Liver (tissue), 9 donors: Measurements from ENCODE around the gene ACLY. TPM values are rescaled to one million over a fixed set of nuclear protein-coding genes. Genes with fewer than 3 reads are reported as not detected.
A peak's percentile ranks its signal among the peaks of the same experiment; 100 is the strongest.

ENCODE experiments used
- DNase-seq: peaks from one replicate; pipeline ENCODE4 v3.0.0-alpha.2; 2017; ENCODE audit warnings: low spot score
- H3K27ac ChIP-seq, 2 donors: one replicate each; pipeline ENCODE4 v1.7.0; 2013; ENCODE audit warnings: inconsistent platforms in 2 of 2, low read length in 2 of 2, control low read depth in 1 of 2, low read depth in 1 of 2, mild to moderate bottlenecking in 1 of 2
- H3K27me3 ChIP-seq, 4 donors: one replicate each; pipeline versions ENCODE4 v1.6.1 to v1.7.0; 2013; ENCODE audit warnings: low read length in 3 of 4, inconsistent platforms in 1 of 4, mild to moderate bottlenecking in 1 of 4, moderate library complexity in 1 of 4; ENCODE audit not compliant: control insufficient read depth in 4 of 4, insufficient read depth in 4 of 4
- H3K36me3 ChIP-seq, 4 donors: one replicate each; pipeline versions ENCODE4 v1.6.1 to v1.7.0; 2013; ENCODE audit warnings: low read length in 3 of 4, mild to moderate bottlenecking in 3 of 4, low read depth in 1 of 4, moderate library complexity in 1 of 4; ENCODE audit not compliant: control insufficient read depth in 4 of 4, insufficient read depth in 3 of 4
- H3K4me1 ChIP-seq, 4 donors: one replicate each; pipeline versions ENCODE4 v1.6.1 to v1.7.0; 2013; ENCODE audit warnings: low read length in 3 of 4, mild to moderate bottlenecking in 3 of 4, moderate library complexity in 1 of 4; ENCODE audit not compliant: control insufficient read depth in 4 of 4, insufficient read depth in 4 of 4
- H3K4me3 ChIP-seq, 3 donors: one replicate each; pipeline versions ENCODE4 v1.6.1 to v1.7.0; 2013; ENCODE audit warnings: low read length in 3 of 3, control low read depth in 1 of 3, low read depth in 1 of 3, mild to moderate bottlenecking in 1 of 3
- H3K9ac ChIP-seq, 2 donors: one replicate each; pipeline ENCODE4 v1.7.0; 2013; ENCODE audit warnings: low read length in 2 of 2, mild to moderate bottlenecking in 2 of 2, moderate library complexity in 2 of 2, control low read depth in 1 of 2, low read depth in 1 of 2
- H3K9me3 ChIP-seq, 4 donors: one replicate each; pipeline versions ENCODE4 v1.6.1 to v1.7.0; 2013; ENCODE audit warnings: low read length in 3 of 4; ENCODE audit not compliant: control insufficient read depth in 4 of 4
- FOXA2 ChIP-seq: IDR thresholded peaks from 2 replicates; pipeline ENCODE4 v1.6.1; 2016; ENCODE audit warnings: antibody characterized with exemption
- HNF4A ChIP-seq, 2 donors: conservative IDR thresholded peaks; 2 replicates each; pipeline ENCODE4 v1.6.1; 2016; ENCODE audit warnings: antibody characterized with exemption in 2 of 2, mild to moderate bottlenecking in 2 of 2
- JUND ChIP-seq, 2 donors: IDR thresholded peaks; 2 replicates each; pipeline ENCODE4 v1.6.1; 2016; ENCODE audit warnings: antibody characterized with exemption in 2 of 2
- NR2F2 ChIP-seq: IDR thresholded peaks from 2 replicates; pipeline ENCODE4 v1.6.1; 2016; ENCODE audit warnings: antibody characterized with exemption
- RAD21 ChIP-seq, 2 donors: IDR thresholded peaks; 2 replicates each; pipeline ENCODE4 v1.6.1; 2016; ENCODE audit warnings: antibody characterized with exemption in 2 of 2, mild to moderate bottlenecking in 2 of 2
- RXRA ChIP-seq, 2 donors: IDR thresholded peaks; 2 replicates each; pipeline ENCODE4 v1.6.1; 2017 to 2018; ENCODE audit warnings: antibody characterized with exemption in 2 of 2, mild to moderate bottlenecking in 1 of 2
- SP1 ChIP-seq: IDR thresholded peaks from 2 replicates; pipeline ENCODE4 v1.6.1; 2018; ENCODE audit warnings: antibody characterized with exemption, mild to moderate bottlenecking
- TAF1 ChIP-seq: conservative IDR thresholded peaks from 2 replicates; pipeline ENCODE4 v1.6.1; 2016; ENCODE audit warnings: antibody characterized with exemption, mild to moderate bottlenecking
- YY1 ChIP-seq: IDR thresholded peaks from 2 replicates; pipeline ENCODE4 v1.6.1; 2016; ENCODE audit warnings: antibody characterized with exemption, mild to moderate bottlenecking
- WGBS: extraction: QIAGEN DNeasy Blood & Tissue Kit; methylation state at CpG from one replicate; pipeline ENCODE4 v1.1.7; 2013; 5-methylcytosine and 5-hydroxymethylcytosine counted together
- polyA plus RNA-seq, 2 donors: library from polyadenylated mRNA; stranded (reverse) in 1 of 2; unstranded in 1 of 2; fragments of 200-250 nt in 1 of 2; fragments of >200 nt in 1 of 2; fragmentation: Nextera tagmentation in 1 of 2; extraction: Ambion mirVana in 1 of 2; gene quantifications; one replicate each; pipeline versions ENCODE4 v1.2.1 to v1.2.3, GENCODE V29; 2013 to 2015
- total RNA-seq, 2 donors: library from RNA; depleted of rRNA; stranded (reverse); fragments of >200 nt; gene quantifications; one replicate each; pipeline ENCODE4 v1.2.3, GENCODE V29; 2014
- TF ChIP-seq, protein P1 (sequence below): IDR thresholded peaks from 2 replicates; pipeline ENCODE4 v1.6.1; 2016; ENCODE audit warnings: antibody characterized with exemption
- TF ChIP-seq, protein P2 (sequence below): IDR thresholded peaks from 2 replicates; pipeline ENCODE4 v1.6.1; 2016; ENCODE audit warnings: antibody characterized with exemption, mild to moderate bottlenecking
- TF ChIP-seq, protein P3 (sequence below): fragments of 150-350 bp; IDR thresholded peaks from 2 replicates; pipeline ENCODE4 v1.5.1; 2017; ENCODE audit warnings: improper control_type of control experiment, low read depth, low read length; ENCODE audit not compliant: missing input control
- TF ChIP-seq, protein P4 (sequence below): IDR thresholded peaks from 2 replicates; pipeline ENCODE4 v1.6.1; 2016; ENCODE audit warnings: antibody characterized with exemption
- TF ChIP-seq, protein P5 (sequence below): IDR thresholded peaks from 2 replicates; pipeline ENCODE4 v1.6.1; 2016; ENCODE audit warnings: antibody characterized with exemption
- donor health status: healthy.
- donor health status: healthy.
- donor health status: healthy.
- donor health status: healthy.
- donor health status: healthy.

ACLY gene
- total and polyA plus RNA-seq, 4 donors, result 12.1 to 133 (median 37.1) TPM

DNA sequence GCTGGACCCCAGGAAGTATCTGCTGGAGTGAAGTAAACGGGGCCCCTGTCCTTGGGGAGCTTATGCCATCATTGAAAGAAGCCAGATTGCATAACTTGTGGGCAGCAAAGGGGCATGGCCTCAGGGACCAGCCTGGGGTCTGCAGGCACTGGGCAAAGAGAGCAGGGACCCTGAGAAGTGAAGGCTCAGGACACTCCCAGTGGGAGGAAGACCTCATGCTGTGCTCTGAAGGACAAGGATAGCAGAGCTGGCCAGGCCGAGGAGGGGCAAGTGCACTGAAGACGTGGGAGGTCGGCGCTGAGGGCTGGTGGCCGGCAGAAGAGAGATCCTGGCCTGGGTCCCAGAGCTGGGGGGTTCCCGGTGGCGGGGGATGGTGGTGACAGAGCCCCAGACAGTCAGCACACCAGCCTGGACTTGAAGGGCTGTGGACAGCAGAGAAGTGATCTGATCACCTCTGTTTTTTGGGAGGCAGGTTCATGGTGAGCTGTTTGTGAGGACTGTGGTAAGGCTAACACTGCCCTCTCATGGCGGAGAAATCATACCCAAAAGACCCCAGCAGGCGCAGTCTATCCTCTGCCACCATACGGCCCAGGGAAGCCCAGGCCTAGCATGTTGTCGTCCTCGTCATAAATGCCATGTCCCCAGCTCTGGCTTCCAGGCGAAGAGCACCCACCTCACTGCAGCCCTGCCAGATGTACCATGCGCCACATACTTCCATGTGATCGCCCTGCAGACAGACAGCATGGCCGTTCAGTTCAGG is 40.8 kb upstream of the ACLY start:
- no peaks in the 10 kb centered on the region for H3K27me3 ChIP-seq
- peaks cover 0 to 5% (median 0%) of the 10 kb centered on the region in 4 donors for H3K4me1 ChIP-seq
- no peak overlapping the region for H3K27ac ChIP-seq
- WGBS, result 65% methylated on average over 17 of the region's 17 CpGs
- no peaks in the 10 kb centered on the region for H3K36me3 ChIP-seq
- no peak overlapping the region for H3K4me3 ChIP-seq
- TF ChIP-seq, protein P1, sequence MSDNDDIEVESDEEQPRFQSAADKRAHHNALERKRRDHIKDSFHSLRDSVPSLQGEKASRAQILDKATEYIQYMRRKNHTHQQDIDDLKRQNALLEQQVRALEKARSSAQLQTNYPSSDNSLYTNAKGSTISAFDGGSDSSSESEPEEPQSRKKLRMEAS, result no peak
- TF ChIP-seq RAD21 (IDR thresholded peaks at IDR 0.05) (peak; percentile 84 to 88), NR2F2 (no peak), HNF4A (conservative IDR thresholded peaks at IDR 0.05) (no peak), TAF1 (no peak)
- TF ChIP-seq, protein P2, sequence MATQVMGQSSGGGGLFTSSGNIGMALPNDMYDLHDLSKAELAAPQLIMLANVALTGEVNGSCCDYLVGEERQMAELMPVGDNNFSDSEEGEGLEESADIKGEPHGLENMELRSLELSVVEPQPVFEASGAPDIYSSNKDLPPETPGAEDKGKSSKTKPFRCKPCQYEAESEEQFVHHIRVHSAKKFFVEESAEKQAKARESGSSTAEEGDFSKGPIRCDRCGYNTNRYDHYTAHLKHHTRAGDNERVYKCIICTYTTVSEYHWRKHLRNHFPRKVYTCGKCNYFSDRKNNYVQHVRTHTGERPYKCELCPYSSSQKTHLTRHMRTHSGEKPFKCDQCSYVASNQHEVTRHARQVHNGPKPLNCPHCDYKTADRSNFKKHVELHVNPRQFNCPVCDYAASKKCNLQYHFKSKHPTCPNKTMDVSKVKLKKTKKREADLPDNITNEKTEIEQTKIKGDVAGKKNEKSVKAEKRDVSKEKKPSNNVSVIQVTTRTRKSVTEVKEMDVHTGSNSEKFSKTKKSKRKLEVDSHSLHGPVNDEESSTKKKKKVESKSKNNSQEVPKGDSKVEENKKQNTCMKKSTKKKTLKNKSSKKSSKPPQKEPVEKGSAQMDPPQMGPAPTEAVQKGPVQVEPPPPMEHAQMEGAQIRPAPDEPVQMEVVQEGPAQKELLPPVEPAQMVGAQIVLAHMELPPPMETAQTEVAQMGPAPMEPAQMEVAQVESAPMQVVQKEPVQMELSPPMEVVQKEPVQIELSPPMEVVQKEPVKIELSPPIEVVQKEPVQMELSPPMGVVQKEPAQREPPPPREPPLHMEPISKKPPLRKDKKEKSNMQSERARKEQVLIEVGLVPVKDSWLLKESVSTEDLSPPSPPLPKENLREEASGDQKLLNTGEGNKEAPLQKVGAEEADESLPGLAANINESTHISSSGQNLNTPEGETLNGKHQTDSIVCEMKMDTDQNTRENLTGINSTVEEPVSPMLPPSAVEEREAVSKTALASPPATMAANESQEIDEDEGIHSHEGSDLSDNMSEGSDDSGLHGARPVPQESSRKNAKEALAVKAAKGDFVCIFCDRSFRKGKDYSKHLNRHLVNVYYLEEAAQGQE, result no peak
- TF ChIP-seq, protein P3, sequence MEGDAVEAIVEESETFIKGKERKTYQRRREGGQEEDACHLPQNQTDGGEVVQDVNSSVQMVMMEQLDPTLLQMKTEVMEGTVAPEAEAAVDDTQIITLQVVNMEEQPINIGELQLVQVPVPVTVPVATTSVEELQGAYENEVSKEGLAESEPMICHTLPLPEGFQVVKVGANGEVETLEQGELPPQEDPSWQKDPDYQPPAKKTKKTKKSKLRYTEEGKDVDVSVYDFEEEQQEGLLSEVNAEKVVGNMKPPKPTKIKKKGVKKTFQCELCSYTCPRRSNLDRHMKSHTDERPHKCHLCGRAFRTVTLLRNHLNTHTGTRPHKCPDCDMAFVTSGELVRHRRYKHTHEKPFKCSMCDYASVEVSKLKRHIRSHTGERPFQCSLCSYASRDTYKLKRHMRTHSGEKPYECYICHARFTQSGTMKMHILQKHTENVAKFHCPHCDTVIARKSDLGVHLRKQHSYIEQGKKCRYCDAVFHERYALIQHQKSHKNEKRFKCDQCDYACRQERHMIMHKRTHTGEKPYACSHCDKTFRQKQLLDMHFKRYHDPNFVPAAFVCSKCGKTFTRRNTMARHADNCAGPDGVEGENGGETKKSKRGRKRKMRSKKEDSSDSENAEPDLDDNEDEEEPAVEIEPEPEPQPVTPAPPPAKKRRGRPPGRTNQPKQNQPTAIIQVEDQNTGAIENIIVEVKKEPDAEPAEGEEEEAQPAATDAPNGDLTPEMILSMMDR, result peak; percentile 61
- TF ChIP-seq, protein P4, sequence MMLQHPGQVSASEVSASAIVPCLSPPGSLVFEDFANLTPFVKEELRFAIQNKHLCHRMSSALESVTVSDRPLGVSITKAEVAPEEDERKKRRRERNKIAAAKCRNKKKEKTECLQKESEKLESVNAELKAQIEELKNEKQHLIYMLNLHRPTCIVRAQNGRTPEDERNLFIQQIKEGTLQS, result no peak
- H3K9me3 ChIP-seq, result no peaks in the 10 kb centered on the region
- no peak overlapping the region for H3K9ac ChIP-seq
- DNase-seq, result no peak

DNA sequence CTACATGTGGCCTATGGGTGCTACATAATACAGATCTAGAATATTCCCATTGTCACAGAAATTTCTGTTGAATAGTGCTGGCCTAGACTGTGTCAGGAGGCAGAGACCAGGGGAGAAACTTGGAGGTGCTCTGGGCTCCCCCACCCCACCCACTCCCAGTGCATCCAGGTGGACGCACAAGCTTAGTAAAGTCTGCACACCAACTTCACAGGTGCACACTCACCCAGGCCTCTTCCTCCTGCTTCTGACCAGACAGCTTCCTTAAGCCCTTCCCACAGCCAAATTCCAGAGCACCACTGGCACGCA is 40.2 kb upstream of the ACLY start:
- H3K4me1 ChIP-seq, result peaks cover 0 to 5% (median 0%) of the 10 kb centered on the region in 4 donors
- DNase-seq, result no peak
- H3K27ac ChIP-seq, result no peak overlapping the region
- H3K9me3 ChIP-seq, result no peaks in the 10 kb centered on the region
- TF ChIP-seq, protein P2, result no peak
- TF ChIP-seq SP1 (no peak), RXRA (IDR thresholded peaks at IDR 0.05) (no peak), TAF1 (no peak), FOXA2 (no peak), HNF4A (conservative IDR thresholded peaks at IDR 0.05) (no peak), JUND (IDR thresholded peaks at IDR 0.05) (no peak), YY1 (no peak)
- TF ChIP-seq, protein P3, result no peak
- TF ChIP-seq, protein P4, result no peak
- TF ChIP-seq, protein P1, result no peak
- TF ChIP-seq, protein P5, sequence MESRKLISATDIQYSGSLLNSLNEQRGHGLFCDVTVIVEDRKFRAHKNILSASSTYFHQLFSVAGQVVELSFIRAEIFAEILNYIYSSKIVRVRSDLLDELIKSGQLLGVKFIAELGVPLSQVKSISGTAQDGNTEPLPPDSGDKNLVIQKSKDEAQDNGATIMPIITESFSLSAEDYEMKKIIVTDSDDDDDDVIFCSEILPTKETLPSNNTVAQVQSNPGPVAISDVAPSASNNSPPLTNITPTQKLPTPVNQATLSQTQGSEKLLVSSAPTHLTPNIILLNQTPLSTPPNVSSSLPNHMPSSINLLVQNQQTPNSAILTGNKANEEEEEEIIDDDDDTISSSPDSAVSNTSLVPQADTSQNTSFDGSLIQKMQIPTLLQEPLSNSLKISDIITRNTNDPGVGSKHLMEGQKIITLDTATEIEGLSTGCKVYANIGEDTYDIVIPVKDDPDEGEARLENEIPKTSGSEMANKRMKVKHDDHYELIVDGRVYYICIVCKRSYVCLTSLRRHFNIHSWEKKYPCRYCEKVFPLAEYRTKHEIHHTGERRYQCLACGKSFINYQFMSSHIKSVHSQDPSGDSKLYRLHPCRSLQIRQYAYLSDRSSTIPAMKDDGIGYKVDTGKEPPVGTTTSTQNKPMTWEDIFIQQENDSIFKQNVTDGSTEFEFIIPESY, result no peak
- no peak overlapping the region for H3K9ac ChIP-seq
- H3K4me3 ChIP-seq, result no peak overlapping the region
- no peaks in the 10 kb centered on the region for H3K27me3 ChIP-seq
- WGBS, result 83% methylated on average over 2 of the region's 2 CpGs
- no peaks in the 10 kb centered on the region for H3K36me3 ChIP-seq
